Liver (tissue), 9 donors: ENCODE data around the gene DNAH2. TPM values are rescaled to one million over a fixed set of nuclear protein-coding genes. Genes with fewer than 3 reads are reported as not detected.

Experiments
- DNase-seq: peaks from one replicate; pipeline ENCODE4 v3.0.0-alpha.2; 2017; ENCODE audit warnings: low spot score
- H3K27ac ChIP-seq, 2 donors: one replicate each; pipeline ENCODE4 v1.7.0; 2013; ENCODE audit warnings: inconsistent platforms in 2 of 2, low read length in 2 of 2, control low read depth in 1 of 2, low read depth in 1 of 2, mild to moderate bottlenecking in 1 of 2
- H3K27me3 ChIP-seq, 4 donors: one replicate each; pipeline versions ENCODE4 v1.6.1 to v1.7.0; 2013; ENCODE audit warnings: low read length in 3 of 4, inconsistent platforms in 1 of 4, mild to moderate bottlenecking in 1 of 4, moderate library complexity in 1 of 4; ENCODE audit not compliant: control insufficient read depth in 4 of 4, insufficient read depth in 4 of 4
- H3K36me3 ChIP-seq, 4 donors: one replicate each; pipeline versions ENCODE4 v1.6.1 to v1.7.0; 2013; ENCODE audit warnings: low read length in 3 of 4, mild to moderate bottlenecking in 3 of 4, low read depth in 1 of 4, moderate library complexity in 1 of 4; ENCODE audit not compliant: control insufficient read depth in 4 of 4, insufficient read depth in 3 of 4
- H3K4me1 ChIP-seq, 4 donors: one replicate each; pipeline versions ENCODE4 v1.6.1 to v1.7.0; 2013; ENCODE audit warnings: low read length in 3 of 4, mild to moderate bottlenecking in 3 of 4, moderate library complexity in 1 of 4; ENCODE audit not compliant: control insufficient read depth in 4 of 4, insufficient read depth in 4 of 4
- H3K4me3 ChIP-seq, 3 donors: one replicate each; pipeline versions ENCODE4 v1.6.1 to v1.7.0; 2013; ENCODE audit warnings: low read length in 3 of 3, control low read depth in 1 of 3, low read depth in 1 of 3, mild to moderate bottlenecking in 1 of 3
- H3K9ac ChIP-seq, 2 donors: one replicate each; pipeline ENCODE4 v1.7.0; 2013; ENCODE audit warnings: low read length in 2 of 2, mild to moderate bottlenecking in 2 of 2, moderate library complexity in 2 of 2, control low read depth in 1 of 2, low read depth in 1 of 2
- H3K9me3 ChIP-seq, 4 donors: one replicate each; pipeline versions ENCODE4 v1.6.1 to v1.7.0; 2013; ENCODE audit warnings: low read length in 3 of 4; ENCODE audit not compliant: control insufficient read depth in 4 of 4
- EGR1 ChIP-seq, 2 donors: IDR thresholded peaks; 2 replicates each; pipeline ENCODE4 v1.6.1; 2016 to 2018; ENCODE audit warnings: antibody characterized with exemption in 2 of 2, low read depth in 2 of 2
- FOXA1 ChIP-seq: IDR thresholded peaks from 2 replicates; pipeline ENCODE4 v1.6.1; 2016; ENCODE audit warnings: antibody characterized with exemption
- FOXA2 ChIP-seq: IDR thresholded peaks from 2 replicates; pipeline ENCODE4 v1.6.1; 2016; ENCODE audit warnings: antibody characterized with exemption
- GABPA ChIP-seq, 2 donors: IDR thresholded peaks in 1 of 2; conservative IDR thresholded peaks in 1 of 2; 2 replicates each; pipeline ENCODE4 v1.6.1; 2016; ENCODE audit warnings: antibody characterized with exemption in 2 of 2, mild to moderate bottlenecking in 1 of 2, moderate library complexity in 1 of 2
- HNF4A ChIP-seq, 2 donors: conservative IDR thresholded peaks; 2 replicates each; pipeline ENCODE4 v1.6.1; 2016; ENCODE audit warnings: antibody characterized with exemption in 2 of 2, mild to moderate bottlenecking in 2 of 2
- HNF4G ChIP-seq: IDR thresholded peaks from 2 replicates; pipeline ENCODE4 v1.6.1; 2016; ENCODE audit warnings: antibody characterized with exemption
- JUND ChIP-seq, 2 donors: IDR thresholded peaks; 2 replicates each; pipeline ENCODE4 v1.6.1; 2016; ENCODE audit warnings: antibody characterized with exemption in 2 of 2
- NR2F2 ChIP-seq: IDR thresholded peaks from 2 replicates; pipeline ENCODE4 v1.6.1; 2016; ENCODE audit warnings: antibody characterized with exemption
- RAD21 ChIP-seq, 2 donors: IDR thresholded peaks; 2 replicates each; pipeline ENCODE4 v1.6.1; 2016; ENCODE audit warnings: antibody characterized with exemption in 2 of 2, mild to moderate bottlenecking in 2 of 2
- REST ChIP-seq: IDR thresholded peaks from 2 replicates; pipeline ENCODE4 v1.6.1; 2016; ENCODE audit warnings: antibody characterized with exemption, mild to moderate bottlenecking
- RXRA ChIP-seq, 2 donors: IDR thresholded peaks; 2 replicates each; pipeline ENCODE4 v1.6.1; 2017 to 2018; ENCODE audit warnings: antibody characterized with exemption in 2 of 2, mild to moderate bottlenecking in 1 of 2
- SP1 ChIP-seq: IDR thresholded peaks from 2 replicates; pipeline ENCODE4 v1.6.1; 2018; ENCODE audit warnings: antibody characterized with exemption, mild to moderate bottlenecking
- TAF1 ChIP-seq: conservative IDR thresholded peaks from 2 replicates; pipeline ENCODE4 v1.6.1; 2016; ENCODE audit warnings: antibody characterized with exemption, mild to moderate bottlenecking
- YY1 ChIP-seq: IDR thresholded peaks from 2 replicates; pipeline ENCODE4 v1.6.1; 2016; ENCODE audit warnings: antibody characterized with exemption, mild to moderate bottlenecking
- WGBS: extraction: QIAGEN DNeasy Blood & Tissue Kit; methylation state at CpG from one replicate; pipeline ENCODE4 v1.1.7; 2013; 5-methylcytosine and 5-hydroxymethylcytosine counted together
- polyA plus RNA-seq, 2 donors: library from polyadenylated mRNA; stranded (reverse) in 1 of 2; unstranded in 1 of 2; fragments of 200-250 nt in 1 of 2; fragments of >200 nt in 1 of 2; fragmentation: Nextera tagmentation in 1 of 2; extraction: Ambion mirVana in 1 of 2; gene quantifications; one replicate each; pipeline versions ENCODE4 v1.2.1 to v1.2.3, GENCODE V29; 2013 to 2015
- total RNA-seq, 2 donors: library from RNA; depleted of rRNA; stranded (reverse); fragments of >200 nt; gene quantifications; one replicate each; pipeline ENCODE4 v1.2.3, GENCODE V29; 2014
- TF ChIP-seq, protein P1 (sequence below): IDR thresholded peaks from 2 replicates; pipeline ENCODE4 v1.6.1; 2016; ENCODE audit warnings: antibody characterized with exemption
- TF ChIP-seq, protein P2 (sequence below): IDR thresholded peaks from 2 replicates; pipeline ENCODE4 v1.6.1; 2016; ENCODE audit warnings: antibody characterized with exemption
- TF ChIP-seq, protein P3 (sequence below): fragments of 150-350 bp; IDR thresholded peaks from 2 replicates; pipeline ENCODE4 v1.5.1; 2017; ENCODE audit warnings: improper control_type of control experiment, low read depth, low read length; ENCODE audit not compliant: missing input control
- TF ChIP-seq, protein P4 (sequence below): IDR thresholded peaks from 2 replicates; pipeline ENCODE4 v1.6.1; 2016; ENCODE audit warnings: antibody characterized with exemption
- donor health status: healthy.
- donor health status: healthy.
- donor health status: healthy.
- donor health status: healthy.
- donor health status: healthy.

Gene DNAH2
- total and polyA plus RNA-seq, 4 donors, result under 0.01 to 0.25 (median 0.05) TPM

- H3K9ac ChIP-seq, result peak within 1 kb of the TSS; percentile 93 to 98
- peak within 1 kb of the TSS; percentile 93 to 98 for H3K27ac ChIP-seq
- H3K9me3 ChIP-seq, result no peaks in the 10 kb centered on the region
- TF ChIP-seq REST (peak; percentile 34), NR2F2 (peak; percentile 92), HNF4G (peak; percentile 39), SP1 (peak; percentile 79), FOXA1 (no peak), RXRA (IDR thresholded peaks at IDR 0.05) (peak; percentile 59 to 61), HNF4A (conservative IDR thresholded peaks at IDR 0.05) (peak in 1 of 2 donors; percentile 30), RAD21 (IDR thresholded peaks at IDR 0.05) (peak; percentile 92 to 93), FOXA2 (no peak), TAF1 (peak; percentile 24), EGR1 (IDR thresholded peaks at IDR 0.05; ENCODE audit: low read depth in 2 of 2) (no peak), GABPA (IDR thresholded peaks at IDR 0.05 in 1 of 2, conservative IDR thresholded peaks at IDR 0.05 in 1 of 2) (peak; percentile 27 to 85), JUND (IDR thresholded peaks at IDR 0.05) (peak in 1 of 2 donors; percentile 51), YY1 (no peak)
- TF ChIP-seq, protein P1, sequence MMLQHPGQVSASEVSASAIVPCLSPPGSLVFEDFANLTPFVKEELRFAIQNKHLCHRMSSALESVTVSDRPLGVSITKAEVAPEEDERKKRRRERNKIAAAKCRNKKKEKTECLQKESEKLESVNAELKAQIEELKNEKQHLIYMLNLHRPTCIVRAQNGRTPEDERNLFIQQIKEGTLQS, result peak; percentile 50
- TF ChIP-seq, protein P2, sequence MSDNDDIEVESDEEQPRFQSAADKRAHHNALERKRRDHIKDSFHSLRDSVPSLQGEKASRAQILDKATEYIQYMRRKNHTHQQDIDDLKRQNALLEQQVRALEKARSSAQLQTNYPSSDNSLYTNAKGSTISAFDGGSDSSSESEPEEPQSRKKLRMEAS, result peak; percentile 85
- TF ChIP-seq, protein P3, sequence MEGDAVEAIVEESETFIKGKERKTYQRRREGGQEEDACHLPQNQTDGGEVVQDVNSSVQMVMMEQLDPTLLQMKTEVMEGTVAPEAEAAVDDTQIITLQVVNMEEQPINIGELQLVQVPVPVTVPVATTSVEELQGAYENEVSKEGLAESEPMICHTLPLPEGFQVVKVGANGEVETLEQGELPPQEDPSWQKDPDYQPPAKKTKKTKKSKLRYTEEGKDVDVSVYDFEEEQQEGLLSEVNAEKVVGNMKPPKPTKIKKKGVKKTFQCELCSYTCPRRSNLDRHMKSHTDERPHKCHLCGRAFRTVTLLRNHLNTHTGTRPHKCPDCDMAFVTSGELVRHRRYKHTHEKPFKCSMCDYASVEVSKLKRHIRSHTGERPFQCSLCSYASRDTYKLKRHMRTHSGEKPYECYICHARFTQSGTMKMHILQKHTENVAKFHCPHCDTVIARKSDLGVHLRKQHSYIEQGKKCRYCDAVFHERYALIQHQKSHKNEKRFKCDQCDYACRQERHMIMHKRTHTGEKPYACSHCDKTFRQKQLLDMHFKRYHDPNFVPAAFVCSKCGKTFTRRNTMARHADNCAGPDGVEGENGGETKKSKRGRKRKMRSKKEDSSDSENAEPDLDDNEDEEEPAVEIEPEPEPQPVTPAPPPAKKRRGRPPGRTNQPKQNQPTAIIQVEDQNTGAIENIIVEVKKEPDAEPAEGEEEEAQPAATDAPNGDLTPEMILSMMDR, result peak; percentile 99
- TF ChIP-seq, protein P4, sequence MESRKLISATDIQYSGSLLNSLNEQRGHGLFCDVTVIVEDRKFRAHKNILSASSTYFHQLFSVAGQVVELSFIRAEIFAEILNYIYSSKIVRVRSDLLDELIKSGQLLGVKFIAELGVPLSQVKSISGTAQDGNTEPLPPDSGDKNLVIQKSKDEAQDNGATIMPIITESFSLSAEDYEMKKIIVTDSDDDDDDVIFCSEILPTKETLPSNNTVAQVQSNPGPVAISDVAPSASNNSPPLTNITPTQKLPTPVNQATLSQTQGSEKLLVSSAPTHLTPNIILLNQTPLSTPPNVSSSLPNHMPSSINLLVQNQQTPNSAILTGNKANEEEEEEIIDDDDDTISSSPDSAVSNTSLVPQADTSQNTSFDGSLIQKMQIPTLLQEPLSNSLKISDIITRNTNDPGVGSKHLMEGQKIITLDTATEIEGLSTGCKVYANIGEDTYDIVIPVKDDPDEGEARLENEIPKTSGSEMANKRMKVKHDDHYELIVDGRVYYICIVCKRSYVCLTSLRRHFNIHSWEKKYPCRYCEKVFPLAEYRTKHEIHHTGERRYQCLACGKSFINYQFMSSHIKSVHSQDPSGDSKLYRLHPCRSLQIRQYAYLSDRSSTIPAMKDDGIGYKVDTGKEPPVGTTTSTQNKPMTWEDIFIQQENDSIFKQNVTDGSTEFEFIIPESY, result peak; percentile 99
- H3K27me3 ChIP-seq, result no peaks in the 10 kb centered on the region
- H3K36me3 ChIP-seq, result no peaks in the 10 kb centered on the region
- under 1% methylated on average over 51 of the region's 51 CpGs for WGBS
- peak within 1 kb of the TSS; percentile 84 to 100 (median 85) for H3K4me3 ChIP-seq
- DNase-seq, result peak; percentile 99
- peaks cover 4 to 31% (median 24%) of the 10 kb centered on the region in 4 donors for H3K4me1 ChIP-seq
Measured at GRCh38 chr17:7687908-7688807, 29.4 kb upstream of the DNAH2 start, which contains the start of gene WRAP53. TSS of gene WRAP53 (plus strand) at chr17:7688477. CDS start at chr17:7688649, 172 bp downstream.
